ENCODE results near the gene KLRF2. TPM values are rescaled to one million over a fixed set of nuclear protein-coding genes. Genes with fewer than 3 reads are reported as not detected.

KLRF2 gene
- polyA plus RNA-seq, 1 of the 3 experiments (the other 2 are of a cell fraction), result not detected

- ChIA-PET CTCF (interaction anchor here (1.0 kb wide), 1 partner anchor 118 kb away, joined by 3 read pairs; no protein-coding TSS in a partner anchor), POLR2A (no interaction called here)
- H3K4me3 ChIP-seq (ENCODE audit: low read depth in 2 of 2, low read length in 1 of 2), result no peak overlapping the region
- H3K36me3 ChIP-seq (replicated peaks in 1 of 2; ENCODE audit: control insufficient read depth in 1 of 2, insufficient read depth in 2 of 2, low read length in 1 of 2), result no peaks in the 10 kb centered on the region
- H2AFZ ChIP-seq (ENCODE audit: low read depth), result 0 out of 2 replicates have a peak overlapping the region, but pooled peaks have one; percentile 31
- no peak overlapping the region for H3K9ac ChIP-seq
- no peaks in the 10 kb centered on the region for H3F3A ChIP-seq (replicated peaks; ENCODE audit: insufficient read depth)
- no peaks in the 10 kb centered on the region for H3K79me2 ChIP-seq (ENCODE audit: insufficient read depth)
- H3K4me1 ChIP-seq (ENCODE audit: control insufficient read depth in 1 of 2, insufficient read depth in 2 of 2, low read depth in 1 of 2, low read length in 1 of 2), result no peaks in the 10 kb centered on the region
- no peaks in the 10 kb centered on the region for H3K9me2 ChIP-seq
- H3K27ac ChIP-seq (ENCODE audit: low read depth in 2 of 2, low read length in 1 of 2), result no peak overlapping the region
- peak overlapping the region; percentile 64 for H3K4me2 ChIP-seq
- no peaks in the 10 kb centered on the region for H3K9me3 ChIP-seq
- 0 out of 2 replicates have a peak, but pooled peaks have one; percentile 23 for TF ChIP-seq EZH2phosphoT487 (IDR thresholded peaks at IDR 0.05; ENCODE audit: borderline replicate concordance, low read depth)
- no peak for TF ChIP-seq TAF1 (IDR thresholded peaks at IDR 0.05; ENCODE audit: borderline replicate concordance, low read depth, low read length)
- no peaks in the 10 kb centered on the region for H4K20me1 ChIP-seq (ENCODE audit: insufficient read depth)
- 6% methylated on average over 4 of the region's 4 CpGs for WGBS (ENCODE audit: low lambda C conversion rate)
- no peaks in the 10 kb centered on the region for H3K27me3 ChIP-seq (ENCODE audit: insufficient read depth)
- no peak for DNase-seq
Measured at GRCh38 chr12:9868951-9869306, 12.4 kb upstream of the KLRF2 start.

- Histone ChIP-seq H3F3A (replicated peaks; ENCODE audit: insufficient read depth) (no peaks in the 10 kb centered on the region), H3K9me3 (no peaks in the 10 kb centered on the region), H3K4me3 (ENCODE audit: low read depth in 2 of 2, low read length in 1 of 2) (peak within 1 kb of the TSS; percentile 37 to 38), H3K79me2 (ENCODE audit: insufficient read depth) (no peaks in the 10 kb centered on the region), H3K4me2 (peak within 1 kb of the TSS; percentile 64), H3K9ac (no peak within 1 kb of the TSS), H2AFZ (ENCODE audit: low read depth) (peak within 1 kb of the TSS; percentile 31; the same call in 1 of the 2 replicates), H3K4me1 (ENCODE audit: control insufficient read depth in 1 of 2, insufficient read depth in 2 of 2, low read depth in 1 of 2, low read length in 1 of 2) (no peaks in the 10 kb centered on the region), H3K9me2 (no peaks in the 10 kb centered on the region), H3K36me3 (replicated peaks in 1 of 2; ENCODE audit: control insufficient read depth in 1 of 2, insufficient read depth in 2 of 2, low read length in 1 of 2) (no peaks in the 10 kb centered on the region), H4K20me1 (ENCODE audit: insufficient read depth) (no peaks in the 10 kb centered on the region), H3K27ac (ENCODE audit: low read depth in 2 of 2, low read length in 1 of 2) (no peak within 1 kb of the TSS), H3K27me3 (ENCODE audit: insufficient read depth) (no peaks in the 10 kb centered on the region; the same call in 1 of the 2 replicates)
- WGBS (ENCODE audit: low lambda C conversion rate), result 3% methylated on average over 11 of the region's 11 CpGs
- TF ChIP-seq TAF1 (IDR thresholded peaks at IDR 0.05; ENCODE audit: borderline replicate concordance, low read depth, low read length) (no peak), RCOR1 (IDR thresholded peaks at IDR 0.05; ENCODE audit: low read length) (no peak), FOXJ3 (CRISPR knock-in tag; IDR thresholded peaks at IDR 0.05) (no peak), PBX3 (IDR thresholded peaks at IDR 0.05) (no peak), SMC3 (IDR thresholded peaks at IDR 0.05; ENCODE audit: low read depth, low read length) (no peak), CTCF (IDR thresholded peaks at IDR 0.05) (no peak), JUND (IDR thresholded peaks at IDR 0.05) (no peak), NFIC (IDR thresholded peaks at IDR 0.05; ENCODE audit: borderline replicate concordance) (no peak), FOSL2 (IDR thresholded peaks at IDR 0.05; ENCODE audit: borderline replicate concordance, low read depth) (no peak), MXI1 (IDR thresholded peaks at IDR 0.05; ENCODE audit: low read depth, low read length) (no peak), EP300 (IDR thresholded peaks at IDR 0.05; ENCODE audit: borderline replicate concordance in 1 of 2, low read depth in 1 of 2, low read length in 1 of 2) (no peak), ZBTB33 (IDR thresholded peaks at IDR 0.05; ENCODE audit: borderline replicate concordance, low read depth) (no peak), GATA2 (CRISPR knock-in tag; IDR thresholded peaks at IDR 0.05) (no peak), GABPA (IDR thresholded peaks at IDR 0.05; ENCODE audit: low read depth) (no peak), ELF1 (IDR thresholded peaks at IDR 0.05) (no peak), NRF1 (IDR thresholded peaks at IDR 0.05; ENCODE audit: low read depth, low read length) (no peak), YY1 (IDR thresholded peaks at IDR 0.05; ENCODE audit: low read depth) (no peak)
- DNase-seq, result no peak
- POLR2A ChIA-PET, result no interaction called here
- CTCF ChIA-PET, result interaction anchor here (1.0 kb wide), 1 partner anchor 119 kb away, joined by 3 read pairs; no protein-coding TSS in a partner anchor
Measured at GRCh38 chr12:9869307-9870161, 11.8 kb upstream of the KLRF2 start, which contains the start of gene CLEC2B. Gene CLEC2B (minus strand): TSS chr12:9869354.

All from SK-N-SH (cell line).